GM21423 (cell line): ENCODE results near the gene SLIT3.

Experiments used
- ATAC-seq: cut with Tn5 transposase; IDR thresholded peaks from one replicate; pipeline ENCODE4 v1.9.1; 2021; ENCODE audit warnings: mild to moderate bottlenecking, moderate library complexity; ENCODE audit not compliant: unreplicated experiment

Gene SLIT3

DNA sequence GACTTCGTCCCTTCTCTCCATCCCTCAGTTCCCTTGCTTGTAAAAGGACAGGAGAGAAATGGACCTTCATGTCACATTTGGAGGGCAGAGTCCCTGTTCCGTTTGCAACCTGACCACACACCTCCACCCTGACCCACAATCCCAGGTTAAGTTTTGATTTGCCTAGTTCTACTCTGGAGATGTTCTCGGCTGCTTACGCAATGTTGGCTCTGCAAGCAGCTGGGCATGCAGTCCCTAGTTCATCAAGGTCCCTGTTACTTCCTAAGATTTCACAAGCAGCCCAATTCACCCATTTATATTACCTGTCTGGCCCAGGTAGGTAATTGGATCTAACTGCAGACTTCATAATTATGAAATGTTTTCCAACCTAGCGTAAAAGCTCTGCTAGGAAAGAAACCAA is 28.8 kb downstream of the SLIT3 start:
- ATAC-seq: no peak

GRCh38 chr5:169270827-169271226 is 30.1 kb downstream of the SLIT3 start:
- ATAC-seq: no peak

- ATAC-seq: no peak
Observed at GRCh38 chr5:169268019-169268418, 32.9 kb downstream of the SLIT3 start.

- ATAC-seq: no peak
Observed at GRCh38 chr5:169265888-169266287, 35.1 kb downstream of the SLIT3 start.

DNA sequence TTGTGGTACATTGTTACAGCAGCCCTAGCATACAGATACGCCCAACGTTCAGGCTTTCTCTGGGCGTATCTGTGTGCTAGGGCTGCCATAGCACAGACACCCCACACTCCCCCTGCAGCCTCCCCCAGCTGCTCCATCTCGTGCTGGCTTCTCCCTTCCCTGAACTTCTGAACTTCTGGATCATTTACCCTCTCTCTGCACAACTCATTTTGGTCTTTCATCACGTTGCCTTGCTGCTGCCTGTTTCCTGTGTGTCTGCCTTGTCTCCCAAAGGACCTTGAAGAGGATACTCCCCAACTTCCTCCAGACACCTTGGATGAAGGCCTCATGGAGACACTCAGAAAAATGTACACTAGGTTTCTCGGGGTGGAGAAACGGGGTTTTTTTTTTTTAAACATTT is 37.3 kb downstream of the SLIT3 start:
- ATAC-seq: no peak

DNA sequence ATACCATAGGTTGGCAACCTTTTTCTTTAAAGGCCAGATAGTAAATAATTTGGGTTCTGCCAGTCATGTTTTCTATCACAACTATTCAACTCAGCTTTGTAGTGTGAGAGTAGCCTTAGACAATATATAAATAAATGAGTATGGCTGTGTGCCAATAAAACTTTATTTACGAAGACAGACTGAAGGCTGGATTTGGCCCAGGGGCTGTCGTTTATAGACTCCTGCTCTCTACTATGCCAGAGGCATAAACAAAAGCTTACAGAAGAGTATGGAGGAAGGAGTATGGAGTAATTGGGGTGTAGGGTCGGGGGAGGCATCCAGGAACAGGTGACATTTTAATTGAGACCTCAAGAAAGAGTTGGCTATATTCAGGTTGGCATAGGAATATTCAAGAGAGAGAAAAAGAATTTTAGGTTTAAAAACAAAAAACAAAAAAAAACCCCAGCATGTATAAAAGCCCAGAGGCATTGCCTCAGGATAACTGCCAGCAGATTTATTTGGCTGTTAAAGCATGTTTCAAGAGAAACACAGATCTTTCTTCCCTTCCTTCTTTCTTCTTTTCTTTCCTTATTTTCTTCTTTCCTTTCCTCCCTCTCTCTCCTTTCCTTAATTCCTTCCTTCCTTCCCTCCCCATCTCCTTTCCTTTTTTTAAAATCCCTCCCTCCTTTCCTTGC is 39.9 kb downstream of the SLIT3 start:
- no peak for ATAC-seq

- no peak for ATAC-seq
Observed at GRCh38 chr5:169258372-169259000, 42.5 kb downstream of the SLIT3 start.

GRCh38 chr5:169256191-169256590 is 44.7 kb downstream of the SLIT3 start:
- ATAC-seq: no peak

DNA sequence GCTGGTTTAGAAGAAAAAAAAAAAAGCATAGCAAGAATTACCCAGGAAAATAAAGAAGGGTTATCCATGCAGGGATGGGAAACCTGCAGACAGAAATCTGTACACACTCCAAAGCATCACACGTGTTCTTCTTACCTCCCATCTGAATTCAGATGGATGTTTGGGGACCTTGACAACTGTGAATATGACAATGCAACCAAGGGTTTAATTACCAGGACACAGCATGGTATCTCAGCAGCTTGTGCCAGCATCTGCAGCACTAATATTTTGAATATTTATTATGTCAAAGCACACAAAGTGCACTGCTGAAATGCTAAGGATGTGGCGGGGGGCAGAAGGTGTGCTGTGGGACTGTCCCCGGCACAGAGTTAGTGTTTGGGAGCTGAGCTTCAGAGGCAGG is 47.9 kb downstream of the SLIT3 start:
- no peak for ATAC-seq

DNA sequence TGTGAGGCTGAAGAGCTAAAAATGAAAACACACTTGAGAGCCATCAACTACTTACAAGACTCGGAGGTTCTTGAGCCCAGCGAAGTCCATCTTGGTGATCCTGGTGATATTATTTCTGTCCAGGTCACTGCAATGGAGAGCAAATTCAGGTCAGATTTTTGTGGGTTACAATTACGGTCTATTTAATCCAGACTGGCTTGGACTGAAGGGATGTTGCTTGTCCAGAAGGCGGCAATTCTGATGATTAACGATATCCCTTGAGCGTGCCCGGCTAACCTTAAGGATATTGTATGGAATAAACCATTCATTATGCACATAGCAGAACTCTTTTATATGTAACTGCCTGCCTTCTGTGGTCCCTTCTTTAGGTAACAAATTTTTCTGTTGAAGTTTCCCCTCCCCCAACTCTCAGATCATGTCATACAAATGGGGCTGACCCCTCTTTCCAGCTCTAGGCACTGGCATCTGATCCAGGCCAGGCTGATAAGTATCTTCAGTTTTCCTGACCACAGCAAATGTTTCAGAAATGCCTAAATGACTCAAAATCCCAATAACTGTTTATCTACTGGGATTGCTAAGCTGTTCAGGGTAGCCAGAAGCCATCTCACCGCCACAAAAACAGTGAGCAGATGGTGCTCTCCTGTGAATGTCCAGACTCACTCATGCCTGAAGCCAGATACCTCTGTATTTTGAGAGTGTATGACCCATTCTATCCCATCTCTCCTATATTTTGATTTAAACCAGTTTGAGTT is 49.4 kb downstream of the SLIT3 start:
- ATAC-seq: no peak

- ATAC-seq: no peak
Observed at GRCh38 chr5:169250887-169251286, 50.1 kb downstream of the SLIT3 start.

- no peak for ATAC-seq
Observed at GRCh38 chr5:169248996-169249395, 51.9 kb downstream of the SLIT3 start.

- ATAC-seq: no peak
Observed at GRCh38 chr5:169248550-169248949, 52.4 kb downstream of the SLIT3 start.

GRCh38 chr5:169244812-169245211 is 56.1 kb downstream of the SLIT3 start:
- ATAC-seq: no peak

DNA sequence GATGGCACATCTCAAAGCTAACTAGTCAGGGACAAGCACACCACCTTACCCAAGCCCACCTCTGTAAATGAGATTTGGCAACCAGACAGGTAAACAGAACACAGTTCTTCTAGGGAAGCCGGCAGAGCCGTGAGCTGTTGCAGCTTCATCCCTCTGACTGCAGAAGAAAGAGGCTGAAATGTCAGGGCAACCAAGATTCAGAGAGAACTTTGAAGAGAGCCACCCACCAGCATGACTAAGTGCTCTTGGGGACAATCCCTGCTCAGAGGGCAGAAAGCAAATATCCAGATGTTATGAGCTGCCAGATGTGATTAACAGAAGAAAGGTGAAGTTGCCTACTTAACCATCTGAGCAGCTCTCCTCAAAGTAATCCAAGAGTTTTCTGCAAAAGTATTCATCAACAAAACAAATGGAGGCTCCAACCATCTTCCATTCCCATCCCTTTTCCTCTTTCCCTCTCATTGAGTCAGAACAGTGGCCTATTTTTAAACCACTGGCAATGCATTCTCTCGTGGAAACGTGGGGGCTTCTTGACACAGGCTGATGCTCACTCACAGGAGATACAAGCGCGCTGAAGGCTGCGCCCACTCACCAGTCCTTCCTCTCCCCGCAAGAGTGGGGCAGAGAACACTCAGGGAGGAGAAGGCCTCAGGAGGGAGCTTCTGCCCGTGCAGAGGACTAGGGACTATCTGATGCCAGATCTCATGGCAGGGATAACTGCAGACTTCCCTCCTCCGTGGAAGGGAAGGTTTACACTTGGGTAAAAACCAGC is 57.1 kb downstream of the SLIT3 start:
- no peak for ATAC-seq

GRCh38 chr5:169242849-169243186 is 58.1 kb downstream of the SLIT3 start:
- no peak for ATAC-seq

DNA sequence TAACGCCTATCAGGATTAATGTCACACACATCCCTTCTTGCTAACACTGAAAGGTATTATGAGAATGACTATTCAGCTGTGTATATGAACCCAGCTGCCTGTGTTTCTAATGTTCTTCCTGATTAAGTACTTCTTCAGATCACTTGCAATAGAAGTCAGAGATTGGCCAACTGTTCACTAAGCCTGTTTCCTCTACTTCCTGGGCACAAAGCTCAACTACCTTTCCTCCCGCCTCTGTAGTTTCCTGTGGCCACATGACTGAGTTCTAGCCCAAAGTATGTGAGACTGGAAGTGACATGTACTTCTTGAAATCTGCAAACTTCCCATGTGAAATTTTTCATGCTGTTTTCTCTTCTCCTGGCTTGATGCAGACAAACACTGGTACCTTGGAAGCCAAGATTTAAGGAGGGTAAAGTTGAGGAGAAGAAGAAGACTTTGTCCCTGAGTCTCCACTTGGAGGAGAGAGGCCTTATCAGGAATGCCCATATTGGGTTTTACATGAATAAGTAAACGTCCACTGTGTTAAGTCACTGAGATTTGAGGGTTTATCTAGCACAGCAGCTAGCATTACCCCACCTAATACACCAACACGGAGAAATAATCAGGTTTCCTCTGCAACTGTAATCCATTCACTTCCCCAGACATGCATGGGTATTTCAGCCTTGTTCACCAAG is 58.6 kb downstream of the SLIT3 start:
- no peak for ATAC-seq

- no peak for ATAC-seq
Observed at GRCh38 chr5:169229342-169229892, 71.5 kb downstream of the SLIT3 start.

DNA sequence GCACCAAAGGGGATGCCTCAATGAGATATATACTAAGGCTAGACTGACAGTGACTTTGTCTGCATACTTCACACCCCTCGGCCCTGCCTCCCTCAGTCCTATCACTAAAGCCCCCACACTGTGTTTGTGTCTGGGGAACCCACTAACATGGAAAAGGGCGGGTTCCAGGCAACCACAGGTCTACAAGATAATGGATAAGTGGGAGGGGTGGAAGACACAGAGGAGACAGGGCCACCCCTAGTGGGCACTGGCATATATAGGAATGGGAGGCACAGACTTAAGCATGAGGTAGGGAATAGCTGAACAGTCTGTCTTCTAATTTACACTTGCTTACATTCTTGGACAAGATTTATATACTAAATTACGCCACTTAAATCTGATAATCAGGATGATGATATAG is 74.0 kb downstream of the SLIT3 start:
- ATAC-seq: no peak

DNA sequence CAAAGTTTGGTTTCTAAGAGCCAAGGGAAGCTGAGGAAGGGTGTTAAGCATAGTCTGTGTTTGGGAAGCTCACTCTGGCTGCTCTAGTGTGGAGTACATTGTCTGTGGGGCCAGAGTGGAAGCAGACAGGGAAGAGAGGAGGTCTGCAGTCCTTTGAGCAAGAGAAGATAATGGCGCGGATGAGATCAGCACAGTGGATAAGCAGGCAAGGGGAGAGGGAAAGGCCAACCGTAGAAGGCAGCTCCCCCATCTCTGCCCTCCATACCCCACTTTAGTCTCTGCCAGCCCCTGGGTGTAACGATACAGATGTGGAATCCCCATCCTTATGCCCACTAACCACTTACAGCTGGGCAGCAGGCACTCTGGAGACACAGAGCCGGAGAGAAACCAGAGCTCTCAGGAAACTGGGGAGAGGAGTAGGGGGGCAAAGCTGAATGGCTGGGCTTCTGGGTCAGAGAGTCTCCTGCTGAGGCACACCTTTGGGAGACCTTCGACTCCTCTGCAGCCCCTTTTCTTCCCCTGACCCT is 75.0 kb downstream of the SLIT3 start:
- no peak for ATAC-seq

DNA sequence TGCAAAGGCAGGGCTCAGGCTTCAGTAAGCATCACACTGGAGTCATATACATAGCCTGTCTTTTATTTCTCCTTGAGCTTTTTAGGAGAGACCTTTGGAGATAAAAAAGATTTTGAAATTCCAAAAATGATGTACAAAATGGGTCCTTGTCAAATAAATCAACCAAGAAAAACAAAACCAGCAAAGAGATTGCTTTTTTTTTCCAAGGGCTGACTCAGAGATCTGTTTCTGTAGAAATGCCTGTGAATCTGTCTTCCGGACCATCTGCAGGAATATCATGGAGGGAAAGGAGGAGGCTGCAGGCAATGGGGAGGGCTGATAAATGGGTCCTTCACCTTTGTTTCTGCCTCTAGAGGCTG is 77.4 kb downstream of the SLIT3 start:
- ATAC-seq: no peak
